Ammon's horn (tissue), 1 donor: ENCODE measurements around the gene AP2S1.
A peak's percentile ranks its signal among the peaks of the same experiment; 100 is the strongest.
"Not testable (repeated sequence)": the region's sequence is repeated elsewhere in the genome, so short reads cannot be mapped to it uniquely, and the experiment has no call there.

Experiments
- DNase-seq: peaks from one replicate; pipeline ENCODE4 v3.0.0-alpha.2; 2016; ENCODE audit warnings: low spot score

Gene AP2S1

GRCh38 chr19:46804432-46804831, 46.2 kb downstream of the AP2S1 start:
- not testable (repeated sequence) for DNase-seq

GRCh38 chr19:46803555-46803954, 47.1 kb downstream of the AP2S1 start:
- no peak for DNase-seq

- DNase-seq: no peak
These were observed 48.5 kb downstream of the AP2S1 start for GRCh38 chr19:46802152-46802551.

DNA sequence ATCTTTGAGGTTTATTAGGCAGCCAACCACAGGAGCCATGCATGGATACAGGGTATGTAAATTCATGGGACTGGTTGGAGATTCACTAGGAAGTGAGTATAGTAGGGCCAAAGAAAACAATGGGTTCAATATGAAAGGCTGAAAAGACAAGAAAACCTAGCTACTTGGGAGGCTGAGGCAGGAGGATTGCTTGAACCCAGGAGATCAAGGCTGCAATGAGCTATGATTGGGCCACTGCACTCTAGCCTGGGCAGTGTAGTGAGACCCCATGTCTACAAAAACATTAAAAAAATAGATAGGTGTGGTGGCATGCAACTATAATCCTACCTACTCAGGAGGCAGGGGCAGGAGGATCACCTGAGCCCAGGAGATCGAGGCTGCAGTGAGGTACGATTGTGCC, 51.9 kb downstream of the AP2S1 start:
- DNase-seq: no peak

GRCh38 chr19:46797881-46798280, 52.8 kb downstream of the AP2S1 start:
- no peak for DNase-seq

DNA sequence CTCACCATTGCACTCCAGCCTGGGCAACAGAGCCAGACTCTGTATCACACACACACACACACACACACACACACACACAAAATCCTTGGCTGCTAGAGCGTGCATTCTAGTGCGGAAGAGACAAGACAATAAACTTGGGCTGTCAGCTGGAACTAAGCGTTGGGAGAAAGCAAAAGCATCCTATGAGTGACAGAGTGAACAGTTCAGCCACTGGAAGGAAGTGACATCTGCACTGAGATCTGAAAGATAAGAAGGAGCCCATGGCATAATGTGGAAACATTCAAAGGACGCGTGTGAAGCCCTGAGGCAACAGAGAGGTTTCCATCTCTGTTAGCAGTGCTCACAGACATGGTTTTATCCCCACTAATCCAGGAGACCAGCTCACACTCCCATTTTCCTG, 58.7 kb downstream of the AP2S1 start:
- DNase-seq: no peak

DNA sequence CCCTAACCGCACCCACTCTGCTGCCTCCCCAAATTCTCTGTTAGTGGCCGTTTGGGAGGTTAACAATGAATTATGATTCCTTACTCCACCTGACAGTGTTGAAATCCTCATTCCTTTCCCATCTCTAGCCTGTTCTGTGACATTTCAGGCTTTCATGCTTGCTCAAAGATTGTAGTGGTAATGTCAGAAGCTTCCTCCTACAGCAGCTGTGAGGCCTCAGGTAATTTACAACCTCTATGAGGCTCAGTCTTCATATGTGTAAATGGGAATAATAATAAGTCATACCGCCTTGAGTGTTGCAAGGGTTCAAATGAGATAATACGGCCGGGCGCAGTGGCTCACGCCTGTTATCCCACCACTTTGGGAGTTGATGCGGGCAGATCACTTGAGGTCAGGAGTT, 61.3 kb downstream of the AP2S1 start:
- DNase-seq: no peak

DNA sequence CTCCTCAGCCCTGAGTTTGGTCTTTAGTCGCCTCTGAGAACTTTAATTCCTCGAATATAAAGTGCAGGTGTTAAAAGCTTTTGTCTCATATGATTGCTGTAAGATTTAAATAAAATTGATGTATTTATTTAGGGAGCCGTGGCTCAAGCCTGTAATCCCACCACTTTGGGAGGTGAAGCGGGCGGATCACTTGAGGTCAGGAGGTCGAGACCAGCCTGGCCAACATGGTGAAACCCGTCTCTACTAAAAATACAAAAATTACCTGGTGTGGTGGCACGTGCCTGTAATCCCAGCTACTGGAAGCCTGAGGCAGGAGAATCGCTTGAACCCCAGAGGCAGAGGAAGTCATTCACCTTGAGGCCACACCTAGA, 61.7 kb downstream of the AP2S1 start:
- DNase-seq: no peak

DNA sequence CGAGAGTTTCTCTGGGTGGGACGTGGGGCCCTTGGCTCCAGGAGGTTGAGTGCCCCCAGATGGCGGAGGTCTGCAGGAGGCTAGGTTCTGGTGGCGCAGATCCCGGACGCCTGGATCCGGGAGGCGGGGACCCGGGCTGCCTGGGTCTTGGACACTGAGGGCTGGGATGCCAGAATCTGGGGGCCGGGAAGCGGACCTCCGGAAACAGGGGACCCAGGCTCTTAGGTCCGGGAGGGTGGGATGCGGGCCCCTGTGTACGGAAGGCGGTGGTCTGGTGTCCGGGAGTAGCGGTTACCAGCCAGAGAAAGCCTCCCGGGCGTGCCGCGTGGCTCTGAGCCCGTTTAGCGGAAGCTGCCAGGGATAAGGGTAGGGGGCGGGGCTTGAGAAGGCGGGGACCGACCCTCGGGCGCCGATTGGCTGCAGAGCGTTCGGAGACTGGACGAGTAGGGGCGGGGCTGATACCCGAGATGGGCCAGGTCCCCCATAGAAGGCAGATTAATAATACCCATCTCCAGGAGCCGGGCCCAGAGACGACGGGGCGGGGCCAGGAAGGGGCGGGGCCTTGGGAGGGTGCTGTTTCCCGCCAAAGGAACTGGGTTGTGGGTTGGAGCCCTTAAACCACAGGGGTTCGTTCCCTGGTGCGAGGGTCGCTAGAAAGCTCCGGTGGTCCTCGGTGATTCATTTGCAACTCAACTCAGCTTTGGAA, 62.2 kb downstream of the AP2S1 start, which contains the start of gene SLC1A5:
Gene SLC1A5 (minus strand): TSS at position 333 of the 706 bp plus-strand sequence. CDS start 629 bp downstream, outside the sequence.
- peak; percentile 87 for DNase-seq
